Prostate gland (tissue), 2 donors: Measurements from ENCODE around the gene ZNF831.

Source experiments
- CTCF ChIP-seq, 4 experiments: fragments of 200-600 bp in 2 of 4; fragments of 450-650 bp in 2 of 4; sonication (generic) in 2 of 4; IDR thresholded peaks; 1 replicate in 3 of 4; 2 replicates in 1 of 4; pipeline ENCODE4 v1.5.1; 2016 to 2019; ENCODE audit warnings: antibody characterized with exemption in 4 of 4, mild to moderate bottlenecking in 2 of 4, moderate library complexity in 2 of 4
- POLR2A ChIP-seq: fragments of 450-650 bp; IDR thresholded peaks from one replicate; pipeline ENCODE4 v1.6.1; 2016; ENCODE audit warnings: antibody characterized with exemption, mild to moderate bottlenecking
- POLR2AphosphoS5 ChIP-seq: sonication (generic); formaldehyde crosslinking; IDR thresholded peaks from one replicate; pipeline ENCODE4 v1.6.1; 2017; ENCODE audit warnings: antibody characterized with exemption

- TF ChIP-seq CTCF (IDR thresholded peaks at IDR 0.05) (no peak), POLR2A (no peak), POLR2AphosphoS5 (no peak)
These were observed 46.1 kb upstream of the ZNF831 start for GRCh38 chr20:59117526-59117925.
